GM21360 (cell line): ENCODE results near the gene NOL4L.

Source experiments
- ATAC-seq: cut with Tn5 transposase; IDR thresholded peaks from one replicate; pipeline ENCODE4 v1.9.1; 2021; ENCODE audit warnings: mild to moderate bottlenecking, moderate library complexity; ENCODE audit not compliant: unreplicated experiment

The NOL4L gene

GRCh38 chr20:32449890-32450401 lies 135.2 kb downstream of the NOL4L start:
- ATAC-seq = no peak

GRCh38 chr20:32449057-32449889 lies 135.9 kb downstream of the NOL4L start:
- ATAC-seq = no peak

GRCh38 chr20:32448306-32449056 lies 136.7 kb downstream of the NOL4L start:
- no peak for ATAC-seq

GRCh38 chr20:32447136-32448027 lies 137.8 kb downstream of the NOL4L start:
- ATAC-seq = no peak

GRCh38 chr20:32446301-32447100 lies 138.6 kb downstream of the NOL4L start:
- ATAC-seq = no peak

- no peak for ATAC-seq
These were observed 139.4 kb downstream of the NOL4L start for GRCh38 chr20:32445539-32446273.

- ATAC-seq = no peak
These were observed 140.5 kb downstream of the NOL4L start for GRCh38 chr20:32444474-32445220.

GRCh38 chr20:32443386-32443974 lies 141.7 kb downstream of the NOL4L start:
- ATAC-seq = no peak

GRCh38 chr20:32442630-32443373 lies 142.3 kb downstream of the NOL4L start:
- ATAC-seq = no peak

GRCh38 chr20:32441638-32442037 lies 143.5 kb downstream of the NOL4L start:
- no peak for ATAC-seq

- no peak for ATAC-seq
These were observed 144.4 kb downstream of the NOL4L start for GRCh38 chr20:32440758-32441078.

- ATAC-seq = no peak
These were observed 144.9 kb downstream of the NOL4L start for GRCh38 chr20:32440069-32440757.

- no peak for ATAC-seq
These were observed 145.9 kb downstream of the NOL4L start for GRCh38 chr20:32439132-32439829.

GRCh38 chr20:32438331-32438858 lies 146.7 kb downstream of the NOL4L start:
- no peak for ATAC-seq

- no peak for ATAC-seq
These were observed 147.6 kb downstream of the NOL4L start for GRCh38 chr20:32437391-32438074.

- no peak for ATAC-seq
These were observed 148.2 kb downstream of the NOL4L start for GRCh38 chr20:32436968-32437367.
